ENCODE data around the gene MMP8.
A peak's percentile ranks its signal among the peaks of the same experiment; 100 is the strongest.

MMP8 gene

GRCh38 chr11:102724904-102725500 lies at the start of gene MMP8:
Gene MMP8 (minus strand): TSS chr11:102724954. CDS start chr11:102724855, 99 bp downstream.
- Histone ChIP-seq H3K9ac (no peak within 1 kb of the TSS), H3K4me1 (no peaks in the 10 kb centered on the region), H3K27me3 (no peaks in the 10 kb centered on the region), H4K20me1 (no peaks in the 10 kb centered on the region), H3K36me3 (no peaks in the 10 kb centered on the region), H3K4me2 (no peak within 1 kb of the TSS), H3K27ac (no peak within 1 kb of the TSS), H3K4me3 (no peak within 1 kb of the TSS), H3K9me3 (no peaks in the 10 kb centered on the region)
- no peak for TF ChIP-seq Cebpa-rat (IDR thresholded peaks at IDR 0.05)

- Histone ChIP-seq H3K27ac (no peak overlapping the region), H3K4me3 (no peak overlapping the region), H3K9me3 (no peaks in the 10 kb centered on the region), H3K9ac (no peak overlapping the region), H3K4me2 (no peak overlapping the region), H3K4me1 (no peaks in the 10 kb centered on the region), H3K36me3 (no peaks in the 10 kb centered on the region), H3K27me3 (no peaks in the 10 kb centered on the region), H4K20me1 (no peaks in the 10 kb centered on the region)
- no peak for TF ChIP-seq Cebpa-rat (IDR thresholded peaks at IDR 0.05)
Measured at GRCh38 chr11:102773386-102773785, 48.6 kb upstream of the MMP8 start.

- Histone ChIP-seq H3K9me3 (no peaks in the 10 kb centered on the region), H3K27ac (no peak overlapping the region), H3K9ac (no peak overlapping the region), H4K20me1 (no peaks in the 10 kb centered on the region), H3K4me3 (no peak overlapping the region), H3K36me3 (no peaks in the 10 kb centered on the region), H3K27me3 (no peaks in the 10 kb centered on the region), H3K4me2 (no peak overlapping the region), H3K4me1 (no peaks in the 10 kb centered on the region)
- no peak for TF ChIP-seq Cebpa-rat (IDR thresholded peaks at IDR 0.05)
Measured at GRCh38 chr11:102771351-102771750, 46.6 kb upstream of the MMP8 start.

- Histone ChIP-seq H3K27ac (no peak overlapping the region), H3K4me2 (no peak overlapping the region), H4K20me1 (no peaks in the 10 kb centered on the region), H3K4me1 (no peaks in the 10 kb centered on the region), H3K36me3 (no peaks in the 10 kb centered on the region), H3K9me3 (no peaks in the 10 kb centered on the region), H3K9ac (no peak overlapping the region), H3K4me3 (no peak overlapping the region), H3K27me3 (no peaks in the 10 kb centered on the region)
- no peak for TF ChIP-seq Cebpa-rat (IDR thresholded peaks at IDR 0.05)
Measured at GRCh38 chr11:102770191-102770590, 45.4 kb upstream of the MMP8 start.

- H3K9me3 ChIP-seq, result no peaks in the 10 kb centered on the region
- H3K4me2 ChIP-seq, result no peak overlapping the region
- no peak overlapping the region for H3K4me3 ChIP-seq
- H3K9ac ChIP-seq, result no peak overlapping the region
- H4K20me1 ChIP-seq, result no peaks in the 10 kb centered on the region
- no peaks in the 10 kb centered on the region for H3K4me1 ChIP-seq
- H3K36me3 ChIP-seq, result no peaks in the 10 kb centered on the region
- no peaks in the 10 kb centered on the region for H3K27me3 ChIP-seq
- no peak overlapping the region for H3K27ac ChIP-seq
- TF ChIP-seq Cebpa-rat (IDR thresholded peaks at IDR 0.05), result no peak
Measured at GRCh38 chr11:102767800-102768199, 43.0 kb upstream of the MMP8 start.

- no peak overlapping the region for H3K4me2 ChIP-seq
- no peak overlapping the region for H3K4me3 ChIP-seq
- no peaks in the 10 kb centered on the region for H3K27me3 ChIP-seq
- H3K4me1 ChIP-seq, result no peaks in the 10 kb centered on the region
- no peaks in the 10 kb centered on the region for H3K9me3 ChIP-seq
- H3K9ac ChIP-seq, result no peak overlapping the region
- no peaks in the 10 kb centered on the region for H4K20me1 ChIP-seq
- no peak overlapping the region for H3K27ac ChIP-seq
- no peaks in the 10 kb centered on the region for H3K36me3 ChIP-seq
- no peak for TF ChIP-seq Cebpa-rat (IDR thresholded peaks at IDR 0.05)
Measured at GRCh38 chr11:102763440-102763839, 38.7 kb upstream of the MMP8 start.

- H3K27me3 ChIP-seq, result no peaks in the 10 kb centered on the region
- no peaks in the 10 kb centered on the region for H3K9me3 ChIP-seq
- H3K27ac ChIP-seq, result no peak overlapping the region
- H4K20me1 ChIP-seq, result no peaks in the 10 kb centered on the region
- no peak overlapping the region for H3K9ac ChIP-seq
- no peaks in the 10 kb centered on the region for H3K36me3 ChIP-seq
- peaks cover 8% of the 10 kb centered on the region for H3K4me1 ChIP-seq
- TF ChIP-seq Cebpa-rat (IDR thresholded peaks at IDR 0.05), result no peak
- H3K4me2 ChIP-seq, result no peak overlapping the region
- H3K4me3 ChIP-seq, result no peak overlapping the region
Measured at GRCh38 chr11:102762361-102762767, 37.6 kb upstream of the MMP8 start.

- Histone ChIP-seq H3K9me3 (no peaks in the 10 kb centered on the region), H3K4me3 (no peak overlapping the region), H3K4me1 (peaks cover 9% of the 10 kb centered on the region), H4K20me1 (no peaks in the 10 kb centered on the region), H3K27me3 (no peaks in the 10 kb centered on the region), H3K27ac (no peak overlapping the region), H3K9ac (no peak overlapping the region), H3K4me2 (no peak overlapping the region), H3K36me3 (no peaks in the 10 kb centered on the region)
- no peak for TF ChIP-seq Cebpa-rat (IDR thresholded peaks at IDR 0.05)
Measured at GRCh38 chr11:102761646-102762238, 37.0 kb upstream of the MMP8 start.

- Histone ChIP-seq H3K36me3 (no peaks in the 10 kb centered on the region), H3K27ac (no peak overlapping the region), H3K9me3 (no peaks in the 10 kb centered on the region), H3K4me3 (no peak overlapping the region), H3K4me1 (peaks cover 9% of the 10 kb centered on the region), H3K27me3 (no peaks in the 10 kb centered on the region), H3K4me2 (no peak overlapping the region), H3K9ac (no peak overlapping the region), H4K20me1 (no peaks in the 10 kb centered on the region)
- no peak for TF ChIP-seq Cebpa-rat (IDR thresholded peaks at IDR 0.05)
Measured at GRCh38 chr11:102760344-102761035, 35.7 kb upstream of the MMP8 start.

- H4K20me1 ChIP-seq, result no peaks in the 10 kb centered on the region
- H3K27ac ChIP-seq, result no peak overlapping the region
- H3K4me1 ChIP-seq, result peaks cover 9% of the 10 kb centered on the region
- no peak overlapping the region for H3K4me3 ChIP-seq
- no peaks in the 10 kb centered on the region for H3K27me3 ChIP-seq
- H3K4me2 ChIP-seq, result peak overlapping the region; percentile 10; the same call in 1 of the 2 replicates
- H3K9me3 ChIP-seq, result no peaks in the 10 kb centered on the region
- no peak overlapping the region for H3K9ac ChIP-seq
- no peaks in the 10 kb centered on the region for H3K36me3 ChIP-seq
- no peak for TF ChIP-seq Cebpa-rat (IDR thresholded peaks at IDR 0.05)
Measured at GRCh38 chr11:102757823-102758549, 33.2 kb upstream of the MMP8 start.

Data from BLaER1 (cell line).